Testis (tissue), 3 donors: Measurements from ENCODE around the gene TMEM184B. TPM values are rescaled to one million over a fixed set of nuclear protein-coding genes. Genes with fewer than 3 reads are reported as not detected.

ENCODE experiments used
- DNase-seq: peaks from one replicate; pipeline ENCODE4 v3.0.0-alpha.2; 2019
- H3K27ac ChIP-seq, 2 donors: fragments of 200-600 bp; sonication (generic); one replicate each; pipeline ENCODE4 v1.5.1; 2019
- H3K27me3 ChIP-seq: fragments of 200-600 bp; sonication (generic); one replicate; pipeline ENCODE4 v1.5.1; 2019
- H3K36me3 ChIP-seq: fragments of 200-600 bp; sonication (generic); one replicate; pipeline ENCODE4 v1.5.1; 2017; ENCODE audit warnings: low read depth; ENCODE audit errors: missing control alignments
- H3K4me1 ChIP-seq: fragments of 200-600 bp; sonication (generic); one replicate; pipeline ENCODE4 v1.5.1; 2019
- H3K4me3 ChIP-seq, 2 donors: fragments of 200-600 bp; sonication (generic); one replicate each; pipeline ENCODE4 v1.5.1; 2017 to 2019
- H3K9me3 ChIP-seq: fragments of 200-600 bp; sonication (generic); one replicate; pipeline ENCODE4 v1.5.1; 2017
- POLR2A ChIP-seq: fragments of 450-650 bp; IDR thresholded peaks from one replicate; pipeline ENCODE4 v1.6.1; 2017; ENCODE audit warnings: antibody characterized with exemption, mild to moderate bottlenecking, moderate library complexity
- WGBS, 2 donors: methylation state at CpG; one replicate each; pipeline ENCODE4 v1.1.5; 2018; 5-methylcytosine and 5-hydroxymethylcytosine counted together
- intact Hi-C: fragments of 100-400 bp; cut with DNase I; formaldehyde crosslinking; loops from one replicate; pipeline ENCODE4 v1.15.1; 2023; ENCODE audit warnings: low total_unique reads
- polyA plus RNA-seq: library from polyadenylated mRNA; stranded (reverse); fragments of 350-450 nt; fragmentation: Illumina TruSeq; extraction: RNeasy Lipid Tissue Mini Kit (QIAGEN cat#74804); gene quantifications from one replicate; pipeline ENCODE4 v1.2.3, GENCODE V29; 2014; ENCODE audit warnings: low read depth, low replicate concordance; ENCODE audit not compliant: insufficient read depth
- total RNA-seq, 2 donors: library from RNA; depleted of rRNA; stranded (reverse); fragments of >200 nt; gene quantifications; one replicate each; pipeline ENCODE4 v1.2.3, GENCODE V29; 2016
- TF ChIP-seq, protein P1 (sequence below), 3 experiments: fragments of 450-650 bp in 2 of 3; fragments of 200-600 bp in 1 of 3; sonication (generic) in 1 of 3; IDR thresholded peaks; one replicate each; pipeline ENCODE4 v1.5.1; 2016 to 2019; ENCODE audit warnings: antibody characterized with exemption in 3 of 3, mild to moderate bottlenecking in 2 of 3, moderate library complexity in 1 of 3

Gene TMEM184B
- total and polyA plus RNA-seq, 3 donors from 2014 or later: 25.2 to 66.5 (median 35.4) TPM

DNA sequence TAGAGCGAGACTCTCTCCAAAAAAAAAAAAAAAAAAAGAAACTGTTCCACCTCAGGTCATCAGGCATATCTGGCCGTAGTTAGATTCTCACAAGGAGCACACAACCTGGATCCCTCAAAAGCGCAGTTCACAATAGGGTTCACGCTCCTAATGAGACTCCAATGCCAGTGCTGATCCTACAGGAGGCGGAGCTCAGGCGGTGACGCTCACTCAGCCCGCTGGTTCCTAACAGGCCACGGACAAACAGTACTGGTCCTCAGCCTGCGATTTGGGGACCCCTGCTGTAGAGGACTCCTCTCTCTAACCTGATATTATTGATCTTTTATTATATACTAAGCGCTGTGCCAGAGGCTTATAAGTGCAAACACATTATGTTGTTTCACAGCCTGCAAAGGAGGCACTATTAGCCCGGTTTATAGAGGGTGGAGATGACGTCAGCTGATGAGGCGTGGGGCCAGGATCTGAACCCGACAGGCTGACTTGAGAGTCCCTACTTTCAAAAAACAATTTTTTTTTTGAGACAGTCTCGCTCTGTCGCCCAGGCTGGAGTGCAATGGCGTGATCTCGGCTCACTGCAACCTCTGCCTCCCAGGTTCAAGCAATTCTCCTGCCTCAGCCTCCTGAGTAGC is 75.9 kb downstream of the TMEM184B start:
- Histone ChIP-seq H3K4me3 (no peak overlapping the region), H3K4me1 (peaks cover 3% of the 10 kb centered on the region), H3K27me3 (no peaks in the 10 kb centered on the region), H3K36me3 (no peaks in the 10 kb centered on the region), H3K9me3 (no peaks in the 10 kb centered on the region), H3K27ac (no peak overlapping the region)
- intact Hi-C loops: no loop called here
- WGBS, 2 donors: 81 to 83% methylated on average over 18 to 19 of the region's 19 CpGs
- TF ChIP-seq, protein P1, sequence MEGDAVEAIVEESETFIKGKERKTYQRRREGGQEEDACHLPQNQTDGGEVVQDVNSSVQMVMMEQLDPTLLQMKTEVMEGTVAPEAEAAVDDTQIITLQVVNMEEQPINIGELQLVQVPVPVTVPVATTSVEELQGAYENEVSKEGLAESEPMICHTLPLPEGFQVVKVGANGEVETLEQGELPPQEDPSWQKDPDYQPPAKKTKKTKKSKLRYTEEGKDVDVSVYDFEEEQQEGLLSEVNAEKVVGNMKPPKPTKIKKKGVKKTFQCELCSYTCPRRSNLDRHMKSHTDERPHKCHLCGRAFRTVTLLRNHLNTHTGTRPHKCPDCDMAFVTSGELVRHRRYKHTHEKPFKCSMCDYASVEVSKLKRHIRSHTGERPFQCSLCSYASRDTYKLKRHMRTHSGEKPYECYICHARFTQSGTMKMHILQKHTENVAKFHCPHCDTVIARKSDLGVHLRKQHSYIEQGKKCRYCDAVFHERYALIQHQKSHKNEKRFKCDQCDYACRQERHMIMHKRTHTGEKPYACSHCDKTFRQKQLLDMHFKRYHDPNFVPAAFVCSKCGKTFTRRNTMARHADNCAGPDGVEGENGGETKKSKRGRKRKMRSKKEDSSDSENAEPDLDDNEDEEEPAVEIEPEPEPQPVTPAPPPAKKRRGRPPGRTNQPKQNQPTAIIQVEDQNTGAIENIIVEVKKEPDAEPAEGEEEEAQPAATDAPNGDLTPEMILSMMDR (IDR thresholded peaks at IDR 0.05): no peak
- TF ChIP-seq POLR2A: no peak
- DNase-seq: no peak

DNA sequence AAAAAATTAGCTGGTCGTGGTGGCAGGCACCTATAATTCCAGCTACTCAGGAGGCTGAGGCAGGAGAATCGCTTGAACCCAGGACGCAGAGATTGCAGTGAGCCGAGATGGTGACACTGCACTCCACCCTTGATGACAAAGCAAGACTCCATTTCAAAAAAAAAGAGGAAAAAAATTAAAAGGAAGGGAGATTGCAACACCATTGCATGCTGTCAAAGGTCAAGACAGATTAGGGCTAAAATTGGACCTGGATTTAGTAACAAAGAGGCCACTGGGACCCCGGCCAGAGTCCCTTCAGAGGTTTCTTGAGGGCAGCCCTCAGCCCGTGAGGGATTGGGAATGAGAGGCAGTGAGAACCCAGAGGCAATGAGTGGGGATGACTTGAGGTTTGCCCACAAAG is 79.2 kb downstream of the TMEM184B start:
- intact Hi-C loops: no loop called here
- no peak for DNase-seq
- Histone ChIP-seq H3K9me3 (no peaks in the 10 kb centered on the region), H3K4me1 (peaks cover 3% of the 10 kb centered on the region), H3K36me3 (no peaks in the 10 kb centered on the region), H3K4me3 (no peak overlapping the region), H3K27ac (no peak overlapping the region), H3K27me3 (no peaks in the 10 kb centered on the region)
- WGBS, 2 donors: 69 to 77% methylated on average over 6 of the region's 6 CpGs
- TF ChIP-seq POLR2A: no peak
- TF ChIP-seq, protein P1 (IDR thresholded peaks at IDR 0.05): no peak

DNA sequence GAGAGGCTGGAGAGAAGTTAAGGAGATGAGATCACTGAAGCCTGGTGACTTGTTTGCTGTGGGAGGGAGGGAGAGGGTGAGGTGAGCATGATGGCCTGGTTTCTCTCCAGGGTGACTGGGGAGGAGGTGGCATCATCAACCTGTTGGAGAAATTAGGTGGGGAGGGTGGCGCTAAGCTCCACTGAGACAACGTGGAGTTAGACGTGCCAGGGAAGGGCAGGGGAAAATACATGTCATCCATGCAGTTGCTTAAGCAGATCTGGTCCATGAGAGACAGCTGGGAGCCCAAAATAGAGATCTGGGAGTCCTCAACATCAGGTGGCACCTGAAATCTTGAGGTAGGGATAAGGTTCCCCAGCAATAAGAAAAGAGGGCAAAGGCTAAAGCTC is 80.3 kb downstream of the TMEM184B start:
- TF ChIP-seq POLR2A: no peak
- TF ChIP-seq, protein P1 (IDR thresholded peaks at IDR 0.05): no peak
- Histone ChIP-seq H3K27ac (no peak overlapping the region), H3K9me3 (no peaks in the 10 kb centered on the region), H3K36me3 (no peaks in the 10 kb centered on the region), H3K27me3 (no peaks in the 10 kb centered on the region), H3K4me1 (peaks cover 3% of the 10 kb centered on the region), H3K4me3 (no peak overlapping the region)
- no peak for DNase-seq
- intact Hi-C loops: no loop called here
- WGBS, 2 donors: 83 to 86% methylated on average over 3 of the region's 3 CpGs

DNA sequence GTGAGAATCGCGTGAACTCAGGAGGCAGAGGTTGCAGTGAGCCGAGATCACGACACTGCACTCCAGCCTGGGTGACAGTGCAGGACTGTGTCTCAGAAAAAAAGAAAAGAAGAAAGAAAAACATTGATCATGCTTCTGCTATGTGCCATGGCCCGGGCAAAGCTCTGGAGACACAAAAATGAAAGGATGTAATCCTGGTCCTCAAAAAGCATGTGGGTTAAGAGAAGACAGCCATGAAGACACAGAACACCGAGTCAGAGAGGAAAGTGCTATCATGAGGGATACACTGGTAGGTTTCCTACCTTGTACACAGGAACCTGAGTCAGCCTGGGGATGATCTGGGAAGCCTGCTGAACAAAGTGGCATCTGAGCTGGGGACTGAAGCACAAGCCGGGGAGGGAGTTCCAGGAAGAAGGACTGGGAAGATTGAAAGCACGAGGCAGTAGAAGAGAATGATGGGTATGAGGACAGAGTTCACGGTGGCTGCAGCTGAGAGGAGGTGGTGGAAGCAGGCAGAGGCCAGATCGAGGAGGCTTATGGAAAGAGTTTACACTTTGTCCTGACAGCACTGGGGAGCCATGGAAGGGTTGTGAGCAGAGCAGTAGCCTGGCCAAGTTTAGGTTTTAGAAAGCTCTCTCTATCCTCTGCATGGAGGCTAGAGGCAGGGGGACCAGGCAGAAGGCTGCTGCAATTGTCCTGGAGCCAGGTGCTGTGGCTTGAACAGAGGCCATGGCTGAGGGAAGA is 80.9 kb downstream of the TMEM184B start:
- no peaks in the 10 kb centered on the region for H3K27me3 ChIP-seq
- intact Hi-C loops: no loop called here
- WGBS, 2 donors: 90 to 91% methylated on average over 10 of the region's 10 CpGs
- no peak overlapping the region for H3K27ac ChIP-seq
- no peaks in the 10 kb centered on the region for H3K9me3 ChIP-seq
- H3K36me3 ChIP-seq: no peaks in the 10 kb centered on the region
- peaks cover 3% of the 10 kb centered on the region for H3K4me1 ChIP-seq
- no peak for TF ChIP-seq POLR2A
- TF ChIP-seq, protein P1 (IDR thresholded peaks at IDR 0.05): no peak
- DNase-seq: no peak
- no peak overlapping the region for H3K4me3 ChIP-seq
